Gastrocnemius medialis (tissue), 4 donors: ENCODE data around the gene ALK. TPM values are rescaled to one million over a fixed set of nuclear protein-coding genes. Genes with fewer than 3 reads are reported as not detected.

Experiments used
- ATAC-seq, 2 donors: fragments of 150-250 bp; one replicate each; pipeline ENCODE4 v1.9.1; 2016
- DNase-seq, 2 donors: peaks; one replicate each; pipeline ENCODE4 v3.0.0-alpha.2; 2019
- H3K27ac ChIP-seq, 4 donors: fragments of 200-600 bp; sonication (generic); 1 replicate in 1 of 4; 2 replicates in 3 of 4; pipeline ENCODE4 v1.5.1; 2016 to 2018; ENCODE audit warnings: mild to moderate bottlenecking in 2 of 4, moderate library complexity in 1 of 4
- H3K27me3 ChIP-seq, 3 donors: fragments of 200-600 bp; sonication (generic) in 2 of 3; 1 replicate in 1 of 3; 2 replicates in 2 of 3; pipeline versions ENCODE4 v1.5.1 to v1.6.0; 2016 to 2019; ENCODE audit warnings: mild to moderate bottlenecking in 1 of 3, moderate library complexity in 1 of 3
- H3K36me3 ChIP-seq, 2 donors: fragments of 200-600 bp; sonication (generic) in 1 of 2; one replicate each; pipeline ENCODE4 v1.5.1; 2017 to 2018
- H3K4me1 ChIP-seq, 2 donors: fragments of 200-600 bp; sonication (generic) in 1 of 2; one replicate each; pipeline ENCODE4 v1.5.1; 2016 to 2017; ENCODE audit warnings: mild to moderate bottlenecking in 2 of 2
- H3K4me3 ChIP-seq, 4 donors: fragments of 200-600 bp; sonication (generic) in 3 of 4; 1 replicate in 1 of 4; 2 replicates in 3 of 4; pipeline ENCODE4 v1.5.1; 2016 to 2019; ENCODE audit warnings: mild to moderate bottlenecking in 2 of 4
- H3K9me3 ChIP-seq, 3 donors: fragments of 200-600 bp; sonication (generic) in 2 of 3; 1 replicate in 1 of 3; 2 replicates in 2 of 3; pipeline ENCODE4 v1.5.1; 2016 to 2019
- POLR2A ChIP-seq, 2 donors: fragments of 450-650 bp; IDR thresholded peaks; one replicate each; pipeline ENCODE4 v1.6.1; 2017; ENCODE audit warnings: antibody characterized with exemption in 2 of 2, mild to moderate bottlenecking in 2 of 2, moderate library complexity in 2 of 2
- in situ Hi-C, 4 donors: fragments of 200-750 bp; cut with MboI; loops; one replicate each; pipeline versions ENCODE4 v1.15.0 to v1.8.0; 2017; ENCODE audit warnings: low sequenced_read_pairs in 4 of 4
- intact Hi-C: fragments of 100-400 bp; cut with DNase I; formaldehyde crosslinking; loops from one replicate; pipeline ENCODE4 v1.15.1; 2023; ENCODE audit warnings: low total_unique reads
- total RNA-seq, 4 donors: library from RNA; depleted of rRNA; stranded (reverse); fragments of >200 nt; gene quantifications; one replicate each; pipeline versions ENCODE4 v1.1.0 to v1.2.3, GENCODE V29; 2016
- TF ChIP-seq, protein P1 (sequence below), 5 experiments: fragments of 450-650 bp in 3 of 5; fragments of 200-600 bp in 2 of 5; sonication (generic) in 2 of 5; IDR thresholded peaks in 4 of 5; conservative IDR thresholded peaks in 1 of 5; 1 replicate in 4 of 5; 2 replicates in 1 of 5; pipeline ENCODE4 v1.5.1; 2016 to 2019; ENCODE audit warnings: antibody characterized with exemption in 5 of 5, mild to moderate bottlenecking in 3 of 5, moderate library complexity in 3 of 5

The ALK gene
- total RNA-seq, 4 donors from 2014 or later, result not detected

DNA sequence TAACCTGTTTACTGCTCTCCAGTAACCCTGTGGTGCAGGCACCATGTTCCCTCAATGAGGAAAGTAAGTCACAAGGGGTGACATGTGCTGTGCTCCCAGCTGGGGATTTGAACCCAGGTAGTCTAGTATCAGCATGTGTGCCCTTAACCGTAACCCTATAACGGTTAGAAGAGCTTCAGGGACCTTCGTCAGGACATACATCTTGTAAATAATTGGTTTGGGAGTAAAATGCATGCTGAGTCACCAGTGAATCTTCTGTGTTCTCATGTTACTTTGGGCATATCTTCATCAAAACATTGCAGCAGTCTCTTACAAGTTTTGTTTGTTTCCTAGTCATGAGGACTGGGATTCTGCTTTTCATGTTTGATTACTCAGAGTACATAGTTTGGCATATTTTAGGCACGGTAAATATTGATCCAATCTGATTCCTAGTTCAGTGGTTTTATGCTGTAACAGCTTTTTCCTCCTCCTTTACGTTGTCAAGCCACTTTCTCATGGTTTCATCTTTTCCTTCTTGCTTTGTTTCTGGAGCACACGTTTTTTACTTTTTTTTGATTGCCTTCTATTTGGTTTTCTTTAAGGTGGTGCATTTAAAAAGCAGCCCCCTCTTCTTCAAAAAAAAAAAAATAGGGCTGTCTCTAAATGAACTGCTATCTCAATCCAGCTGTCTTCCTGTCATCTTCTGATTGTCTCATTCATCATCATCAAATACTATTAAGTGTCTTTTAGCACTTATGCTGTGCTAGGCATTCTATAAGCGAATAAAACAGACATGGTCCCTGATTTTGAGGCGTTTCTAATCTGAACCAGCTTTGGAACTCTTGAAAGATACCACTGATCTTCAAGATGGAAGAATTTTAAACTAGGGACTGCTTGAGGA is 755.8 kb downstream of the ALK start:
- Histone ChIP-seq H3K4me3 (no peak overlapping the region), H3K4me1 (peaks cover 22 to 26% of the 10 kb centered on the region in 2 donors), H3K9me3 (no peaks in the 10 kb centered on the region), H3K36me3 (peaks cover 0 to 18% of the 10 kb centered on the region in 2 donors), H3K27ac (peak overlapping the region; percentile 72 to 87 (median 80)), H3K27me3 (no peaks in the 10 kb centered on the region)
- in situ Hi-C loops, result no loop called here
- intact Hi-C loops, result loop anchor here (2.0 kb wide), 1 partner anchor 51 kb away; the partner anchor contains the start of gene CLIP4
- DNase-seq (peak in 1 of 2 donors; percentile 44), ATAC-seq (peak; percentile 63 to 90)
- TF ChIP-seq, protein P1, sequence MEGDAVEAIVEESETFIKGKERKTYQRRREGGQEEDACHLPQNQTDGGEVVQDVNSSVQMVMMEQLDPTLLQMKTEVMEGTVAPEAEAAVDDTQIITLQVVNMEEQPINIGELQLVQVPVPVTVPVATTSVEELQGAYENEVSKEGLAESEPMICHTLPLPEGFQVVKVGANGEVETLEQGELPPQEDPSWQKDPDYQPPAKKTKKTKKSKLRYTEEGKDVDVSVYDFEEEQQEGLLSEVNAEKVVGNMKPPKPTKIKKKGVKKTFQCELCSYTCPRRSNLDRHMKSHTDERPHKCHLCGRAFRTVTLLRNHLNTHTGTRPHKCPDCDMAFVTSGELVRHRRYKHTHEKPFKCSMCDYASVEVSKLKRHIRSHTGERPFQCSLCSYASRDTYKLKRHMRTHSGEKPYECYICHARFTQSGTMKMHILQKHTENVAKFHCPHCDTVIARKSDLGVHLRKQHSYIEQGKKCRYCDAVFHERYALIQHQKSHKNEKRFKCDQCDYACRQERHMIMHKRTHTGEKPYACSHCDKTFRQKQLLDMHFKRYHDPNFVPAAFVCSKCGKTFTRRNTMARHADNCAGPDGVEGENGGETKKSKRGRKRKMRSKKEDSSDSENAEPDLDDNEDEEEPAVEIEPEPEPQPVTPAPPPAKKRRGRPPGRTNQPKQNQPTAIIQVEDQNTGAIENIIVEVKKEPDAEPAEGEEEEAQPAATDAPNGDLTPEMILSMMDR (IDR thresholded peaks at IDR 0.05 in 4 of 5, conservative IDR thresholded peaks at IDR 0.05 in 1 of 5), result no peak
- no peak for TF ChIP-seq POLR2A (IDR thresholded peaks at IDR 0.05)

DNA sequence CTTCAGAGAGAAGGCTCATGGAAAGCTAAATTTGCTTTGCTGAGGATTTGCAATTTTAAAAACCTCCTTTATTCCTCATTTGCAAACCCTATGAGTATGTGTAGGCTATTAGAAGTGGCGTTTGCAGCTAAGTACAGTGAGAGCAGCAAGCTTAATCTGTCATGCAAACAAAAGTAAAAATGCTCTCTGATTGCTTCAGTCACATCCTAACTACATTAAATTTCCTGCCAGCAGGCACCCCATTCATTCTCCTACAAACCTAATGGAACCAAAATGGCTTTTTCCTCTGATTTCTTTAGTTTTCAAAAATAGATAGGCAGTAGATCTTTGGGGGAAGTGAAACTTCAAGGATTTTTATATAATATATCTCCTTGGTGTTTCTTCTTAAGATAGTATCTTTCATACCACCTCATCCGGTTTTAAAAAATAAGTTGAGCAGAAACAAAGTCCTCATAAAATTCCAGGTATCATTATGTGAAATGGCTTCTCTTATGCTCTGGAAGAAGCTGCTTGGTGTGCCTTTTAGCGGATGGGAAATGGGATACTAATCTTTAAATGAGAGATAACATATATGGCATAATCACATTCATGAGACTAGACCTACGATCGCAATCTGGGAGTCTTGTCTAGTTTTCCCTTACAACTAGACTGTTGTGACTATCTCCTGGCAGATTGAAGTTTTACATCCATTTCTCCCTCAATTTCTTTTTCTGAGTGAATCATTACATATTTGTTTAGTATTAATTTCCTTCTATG is 757.1 kb downstream of the ALK start:
- Histone ChIP-seq H3K9me3 (no peaks in the 10 kb centered on the region), H3K4me1 (peaks cover 22 to 25% of the 10 kb centered on the region in 2 donors), H3K4me3 (no peak overlapping the region), H3K36me3 (peaks cover 0 to 28% of the 10 kb centered on the region in 2 donors), H3K27me3 (no peaks in the 10 kb centered on the region), H3K27ac (peak overlapping the region; percentile 72 to 87 (median 80))
- DNase-seq (no peak), ATAC-seq (no peak)
- TF ChIP-seq, protein P1 (IDR thresholded peaks at IDR 0.05 in 4 of 5, conservative IDR thresholded peaks at IDR 0.05 in 1 of 5), result no peak
- no peak for TF ChIP-seq POLR2A (IDR thresholded peaks at IDR 0.05)
- in situ Hi-C loops, result no loop called here
- intact Hi-C loops, result loop anchor here (2.0 to 5.0 kb wide), 2 partner anchors 33 to 49 kb away; partner anchors contain the start of gene CLIP4

DNA sequence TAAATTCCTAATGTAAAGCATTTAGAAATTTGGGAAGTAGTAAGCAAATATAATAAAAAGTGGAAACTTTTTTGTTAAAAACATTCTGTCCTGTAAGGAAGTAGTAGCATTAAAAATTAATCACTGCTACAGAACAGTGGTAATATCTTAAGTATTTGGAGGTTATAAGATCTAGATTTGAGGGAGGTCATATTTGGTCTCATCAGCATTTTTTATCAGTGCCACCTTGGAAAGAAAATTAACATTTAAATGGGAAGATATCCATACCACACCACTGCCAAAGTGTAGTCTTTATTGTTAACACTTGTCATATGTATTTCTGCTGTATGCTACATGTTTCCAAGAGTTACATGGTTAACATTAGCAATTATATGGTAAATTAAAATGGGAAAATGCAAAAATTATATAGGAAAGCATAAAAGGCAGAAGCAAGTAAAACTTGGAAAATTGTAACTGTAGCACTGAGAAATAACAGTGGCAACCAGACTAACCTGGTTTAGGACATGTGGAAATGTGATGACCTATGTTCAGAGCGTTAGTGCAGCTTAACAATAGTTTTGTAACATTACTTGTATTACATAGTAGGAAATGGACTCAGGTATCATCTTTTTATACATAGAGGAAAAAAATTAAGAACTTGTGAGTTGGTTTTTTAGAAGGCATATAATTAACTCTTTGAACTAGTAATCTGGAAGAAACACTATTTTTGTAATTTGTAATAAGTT is 759.0 kb downstream of the ALK start:
- Histone ChIP-seq H3K4me1 (peaks cover 30 to 40% of the 10 kb centered on the region in 2 donors), H3K27ac (peak overlapping the region; percentile 60 to 87 (median 76)), H3K27me3 (no peaks in the 10 kb centered on the region), H3K36me3 (peaks cover 0 to 46% of the 10 kb centered on the region in 2 donors), H3K4me3 (no peak overlapping the region), H3K9me3 (no peaks in the 10 kb centered on the region)
- in situ Hi-C loops (no loop called here), intact Hi-C loops (loop anchor here (5.0 kb wide), 1 partner anchor 35 kb away; no protein-coding TSS in a partner anchor)
- no peak for TF ChIP-seq POLR2A (IDR thresholded peaks at IDR 0.05)
- TF ChIP-seq, protein P1 (IDR thresholded peaks at IDR 0.05 in 4 of 5, conservative IDR thresholded peaks at IDR 0.05 in 1 of 5), result no peak
- DNase-seq, result no peak
- ATAC-seq, result peak; percentile 55 to 85

DNA sequence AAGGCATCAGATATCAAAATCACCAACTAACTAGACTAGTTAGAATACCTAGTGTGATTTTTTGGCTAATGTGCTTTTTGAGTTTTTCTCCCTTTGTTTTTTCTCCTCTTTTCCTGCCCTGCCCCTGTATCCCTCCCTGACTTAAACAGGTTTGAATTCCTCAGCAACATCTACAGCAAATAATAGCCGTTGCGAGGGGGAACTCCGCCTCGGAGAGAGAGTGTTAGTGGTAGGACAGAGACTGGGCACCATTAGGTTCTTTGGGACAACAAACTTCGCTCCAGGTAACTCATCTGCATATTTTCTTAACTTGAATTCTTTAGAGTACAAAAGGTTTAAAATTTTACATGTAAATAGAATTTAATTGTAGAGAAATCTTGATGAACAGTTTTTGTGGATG is 761.2 kb downstream of the ALK start:
- intact Hi-C loops, result loop anchor here (5.0 kb wide), 1 partner anchor 37 kb away; no protein-coding TSS in a partner anchor
- no peak for ATAC-seq
- Histone ChIP-seq H3K36me3 (peaks cover 0 to 62% of the 10 kb centered on the region in 2 donors), H3K27me3 (no peaks in the 10 kb centered on the region), H3K27ac (peak overlapping the region in 3 of 4 donors; percentile 25 to 87 (median 63)), H3K4me3 (no peak overlapping the region), H3K4me1 (peaks cover 24 to 36% of the 10 kb centered on the region in 2 donors), H3K9me3 (no peaks in the 10 kb centered on the region)
- no peak for TF ChIP-seq POLR2A (IDR thresholded peaks at IDR 0.05)
- TF ChIP-seq, protein P1 (IDR thresholded peaks at IDR 0.05 in 4 of 5, conservative IDR thresholded peaks at IDR 0.05 in 1 of 5), result no peak
- DNase-seq, result no peak
- in situ Hi-C loops, result no loop called here
